ENCODE measurements around the gene HMCN1. TPM values are rescaled to one million over a fixed set of nuclear protein-coding genes. Genes with fewer than 3 reads are reported as not detected.

The HMCN1 gene
- total RNA-seq, 5 donors from 2014 or later (not counting 1 experiment from before 2014, with no cell fraction given), result 0.05 to 0.23 (median 0.16) TPM

DNA sequence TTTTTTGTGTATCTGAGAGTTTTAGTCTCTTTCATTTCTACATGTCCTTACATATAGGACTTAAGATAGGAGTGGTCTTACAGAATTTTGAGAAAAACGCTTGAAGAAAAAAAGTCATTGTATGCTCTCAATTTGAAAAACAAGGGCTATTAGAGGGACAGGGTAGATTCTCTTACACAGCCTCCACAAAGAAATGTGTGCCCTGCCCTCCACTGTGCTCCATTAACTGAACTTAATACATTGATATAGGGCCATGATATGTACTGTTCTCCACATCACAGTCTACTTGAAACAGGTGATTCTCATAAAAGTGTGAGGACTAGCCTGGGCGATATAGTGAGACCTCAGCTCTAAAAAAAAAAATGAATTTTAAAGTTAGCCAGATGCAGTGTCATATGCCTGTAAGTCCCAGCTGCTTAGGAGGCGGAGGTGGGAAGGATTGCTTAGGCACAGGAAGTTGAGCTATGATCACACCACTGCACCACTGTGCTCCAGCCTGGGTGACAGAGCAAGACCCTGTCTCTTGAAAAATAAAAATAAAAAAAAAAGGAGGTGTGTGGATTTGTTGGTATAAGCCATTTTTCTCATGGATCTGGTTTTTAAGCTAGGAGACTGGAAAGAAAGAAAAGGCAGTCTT lies 77.0 kb downstream of the HMCN1 start:
- Mint-ChIP-seq H3K36me3 (no peaks in the 10 kb centered on the region), H3K4me3 (no peak overlapping the region), H3K27me3 (peaks cover 3 to 8% of the 10 kb centered on the region in 2 donors), H3K9me3 (no peaks in the 10 kb centered on the region), H3K27ac (no peak overlapping the region), H3K4me1 (no peaks in the 10 kb centered on the region)
- DNase-seq, result no peak
- no peak overlapping the region for H3K27ac ChIP-seq (ENCODE audit: low read length)
- no peak for ATAC-seq (replicated peaks in 1 of 4)
- WGBS (ENCODE audit: insufficient coverage), result 83% methylated on average over 2 of the region's 3 CpGs
- H3K36me3 ChIP-seq (ENCODE audit: control insufficient read depth in 2 of 2, extremely low read depth in 1 of 2, insufficient read depth in 1 of 2, low read length in 1 of 2), result no peaks in the 10 kb centered on the region
- ChIA-PET CTCF (interaction anchor here (0.6 to 1.0 kb wide), 2 partner anchors 11 to 179 kb away, joined by 3 read pairs; no protein-coding TSS in a partner anchor), POLR2A (interaction anchor here (0.6 kb wide), 2 partner anchors 41 to 973 kb away, joined by 3 to 5 read pairs; no protein-coding TSS in a partner anchor)
- H3K4me1 ChIP-seq (ENCODE audit: control insufficient read depth in 1 of 2, extremely low read depth in 1 of 2, insufficient read depth in 2 of 2, low read length in 2 of 2), result no peaks in the 10 kb centered on the region
- no peak overlapping the region for H3K4me3 ChIP-seq (ENCODE audit: control insufficient read depth in 1 of 2, extremely low read depth in 1 of 2, low read length in 1 of 2)
- no peaks in the 10 kb centered on the region for H3K27me3 ChIP-seq (replicated peaks in 1 of 2; ENCODE audit: control insufficient read depth in 2 of 2, extremely low read depth in 1 of 2, insufficient read depth in 2 of 2, low read length in 1 of 2)
- H3K9me3 ChIP-seq, result no peaks in the 10 kb centered on the region

DNA sequence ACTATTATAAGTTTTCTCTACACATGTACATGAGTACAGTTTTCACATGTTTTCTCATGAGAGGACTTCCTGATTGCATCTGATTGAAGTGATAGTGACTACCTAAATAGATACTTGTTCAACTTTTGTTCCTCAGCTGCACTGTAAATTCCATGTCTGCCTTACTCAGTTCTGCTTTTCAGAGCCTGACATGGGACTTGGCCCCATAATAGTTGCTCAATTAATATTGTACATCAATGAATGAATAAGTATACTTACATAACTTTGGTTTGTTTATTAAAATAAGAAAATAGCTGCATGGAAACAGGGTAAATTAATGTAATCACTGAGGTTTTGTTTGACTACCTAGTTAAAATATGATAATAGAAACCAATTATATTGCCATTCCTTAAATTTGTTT lies 78.7 kb downstream of the HMCN1 start:
- Mint-ChIP-seq H3K27me3 (peaks cover 3 to 12% of the 10 kb centered on the region in 2 donors), H3K4me3 (no peak overlapping the region), H3K36me3 (no peaks in the 10 kb centered on the region), H3K4me1 (no peaks in the 10 kb centered on the region), H3K9me3 (no peaks in the 10 kb centered on the region), H3K27ac (no peak overlapping the region)
- ATAC-seq (replicated peaks in 1 of 4), result no peak
- no peaks in the 10 kb centered on the region for H3K4me1 ChIP-seq (ENCODE audit: control insufficient read depth in 1 of 2, extremely low read depth in 1 of 2, insufficient read depth in 2 of 2, low read length in 2 of 2)
- DNase-seq, result no peak
- CTCF ChIA-PET, result no interaction called here
- H3K27ac ChIP-seq (ENCODE audit: low read length), result no peak overlapping the region
- H3K36me3 ChIP-seq (ENCODE audit: control insufficient read depth in 2 of 2, extremely low read depth in 1 of 2, insufficient read depth in 1 of 2, low read length in 1 of 2), result no peaks in the 10 kb centered on the region
- peaks cover 0 to 2% of the 10 kb centered on the region in 2 experiments for H3K27me3 ChIP-seq (replicated peaks in 1 of 2; ENCODE audit: control insufficient read depth in 2 of 2, extremely low read depth in 1 of 2, insufficient read depth in 2 of 2, low read length in 1 of 2)
- H3K9me3 ChIP-seq, result no peaks in the 10 kb centered on the region
- POLR2A ChIA-PET, result no interaction called here
- H3K4me3 ChIP-seq (ENCODE audit: control insufficient read depth in 1 of 2, extremely low read depth in 1 of 2, low read length in 1 of 2), result no peak overlapping the region

DNA sequence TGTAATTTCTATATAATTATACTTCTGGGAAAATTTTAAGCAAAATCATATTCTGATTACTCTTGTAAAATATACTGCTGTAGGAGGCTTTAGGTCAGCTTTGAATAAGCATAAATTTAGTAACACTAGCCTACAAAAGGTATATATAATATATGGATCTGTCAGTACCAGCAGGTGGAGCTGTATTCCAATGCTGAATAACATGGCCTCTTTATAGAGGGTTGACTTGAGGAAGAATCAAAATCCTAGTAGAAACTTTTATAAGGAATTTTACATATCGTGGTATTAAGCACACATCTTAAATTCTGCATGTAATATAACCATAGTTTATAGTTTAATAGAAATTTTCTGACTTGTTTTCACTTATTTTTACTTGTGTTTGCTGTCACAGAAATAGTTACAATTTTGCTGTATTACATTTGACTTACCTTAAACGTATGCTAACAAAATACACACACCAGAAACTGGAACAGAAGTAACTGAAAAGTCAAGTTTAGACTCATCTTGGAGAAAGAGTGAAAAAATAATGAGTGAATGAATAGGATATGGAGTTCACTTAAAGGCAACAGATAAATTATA lies 79.3 kb downstream of the HMCN1 start:
- Mint-ChIP-seq H3K36me3 (no peaks in the 10 kb centered on the region), H3K27me3 (peaks cover 3 to 12% of the 10 kb centered on the region in 2 donors), H3K4me1 (no peaks in the 10 kb centered on the region), H3K9me3 (no peaks in the 10 kb centered on the region), H3K27ac (no peak overlapping the region), H3K4me3 (no peak overlapping the region)
- Histone ChIP-seq H3K4me3 (ENCODE audit: control insufficient read depth in 1 of 2, extremely low read depth in 1 of 2, low read length in 1 of 2) (no peak overlapping the region), H3K9me3 (no peaks in the 10 kb centered on the region), H3K27ac (ENCODE audit: low read length) (no peak overlapping the region), H3K4me1 (ENCODE audit: control insufficient read depth in 1 of 2, extremely low read depth in 1 of 2, insufficient read depth in 2 of 2, low read length in 2 of 2) (no peaks in the 10 kb centered on the region), H3K27me3 (replicated peaks in 1 of 2; ENCODE audit: control insufficient read depth in 2 of 2, extremely low read depth in 1 of 2, insufficient read depth in 2 of 2, low read length in 1 of 2) (peaks cover 0 to 2% of the 10 kb centered on the region in 2 experiments), H3K36me3 (ENCODE audit: control insufficient read depth in 2 of 2, extremely low read depth in 1 of 2, insufficient read depth in 1 of 2, low read length in 1 of 2) (no peaks in the 10 kb centered on the region)
- ATAC-seq (replicated peaks in 1 of 4), result no peak
- POLR2A ChIA-PET, result no interaction called here
- CTCF ChIA-PET, result no interaction called here
- no CpG with 5 or more reads among the region's 2 CpGs for WGBS (ENCODE audit: insufficient coverage)
- DNase-seq, result peak in 1 of 35 experiments; percentile 32

DNA sequence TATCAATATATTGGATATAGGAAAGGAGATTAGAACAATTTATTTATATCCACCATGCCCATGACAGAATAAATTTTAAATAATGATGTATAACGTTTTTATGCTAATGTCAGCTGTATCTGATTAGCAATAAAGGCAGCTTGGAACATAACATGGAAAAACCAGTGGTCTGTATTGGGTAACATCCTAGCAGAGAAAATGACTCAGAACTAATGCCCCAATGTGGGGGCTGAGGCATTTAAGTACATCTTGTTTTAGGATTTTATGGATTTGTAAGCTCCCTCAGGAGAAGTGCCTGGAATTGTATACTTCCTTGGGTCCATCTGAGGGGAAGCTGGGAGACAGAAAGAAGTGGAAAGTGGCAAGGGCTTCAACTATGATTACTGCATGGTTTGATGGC lies 82.3 kb downstream of the HMCN1 start:
- H3K4me1 Mint-ChIP-seq, result no peaks in the 10 kb centered on the region
- H3K27me3 Mint-ChIP-seq, result peaks cover 5 to 9% of the 10 kb centered on the region in 2 donors
- CTCF ChIA-PET, result interaction anchor here in 1 of 2 donors (0.8 kb wide), 1 partner anchor 46 kb away, joined by 3 read pairs; no protein-coding TSS in a partner anchor
- no peak overlapping the region for H3K27ac Mint-ChIP-seq
- no peaks in the 10 kb centered on the region for H3K9me3 ChIP-seq
- POLR2A ChIA-PET, result no interaction called here
- no peaks in the 10 kb centered on the region for H3K36me3 Mint-ChIP-seq
- H3K27ac ChIP-seq (ENCODE audit: low read length), result no peak overlapping the region
- H3K27me3 ChIP-seq (replicated peaks in 1 of 2; ENCODE audit: control insufficient read depth in 2 of 2, extremely low read depth in 1 of 2, insufficient read depth in 2 of 2, low read length in 1 of 2), result peaks cover 0 to 2% of the 10 kb centered on the region in 2 experiments
- no CpG with 5 or more reads among the region's 1 CpG for WGBS (ENCODE audit: insufficient coverage)
- H3K4me3 ChIP-seq (ENCODE audit: control insufficient read depth in 1 of 2, extremely low read depth in 1 of 2, low read length in 1 of 2), result no peak overlapping the region
- ATAC-seq (replicated peaks in 1 of 4), result no peak
- no peak for DNase-seq
- no peaks in the 10 kb centered on the region for H3K4me1 ChIP-seq (ENCODE audit: control insufficient read depth in 1 of 2, extremely low read depth in 1 of 2, insufficient read depth in 2 of 2, low read length in 2 of 2)
- H3K4me3 Mint-ChIP-seq, result no peak overlapping the region
- no peaks in the 10 kb centered on the region for H3K9me3 Mint-ChIP-seq
- H3K36me3 ChIP-seq (ENCODE audit: control insufficient read depth in 2 of 2, extremely low read depth in 1 of 2, insufficient read depth in 1 of 2, low read length in 1 of 2), result no peaks in the 10 kb centered on the region

DNA sequence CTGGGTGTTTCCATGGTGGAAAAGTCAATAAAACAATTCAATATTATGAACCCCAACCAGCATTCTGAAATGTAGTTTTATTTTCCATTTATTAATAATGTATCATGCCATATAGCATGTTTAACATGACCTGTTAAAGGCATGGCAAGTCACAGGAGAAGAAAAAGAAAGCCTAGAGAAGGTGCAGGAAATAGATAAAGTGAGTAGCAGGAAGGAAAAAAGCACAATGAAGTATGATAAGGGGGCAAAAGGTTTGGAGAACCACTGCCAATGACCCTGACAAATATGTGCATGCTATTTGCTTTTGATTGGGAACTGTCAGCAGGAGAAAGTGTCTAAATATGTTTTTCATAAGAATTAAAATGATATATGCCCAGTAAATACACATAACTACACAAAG lies 85.6 kb downstream of the HMCN1 start:
- no peak overlapping the region for H3K4me3 Mint-ChIP-seq
- POLR2A ChIA-PET, result no interaction called here
- ATAC-seq (replicated peaks in 1 of 4), result no peak

DNA sequence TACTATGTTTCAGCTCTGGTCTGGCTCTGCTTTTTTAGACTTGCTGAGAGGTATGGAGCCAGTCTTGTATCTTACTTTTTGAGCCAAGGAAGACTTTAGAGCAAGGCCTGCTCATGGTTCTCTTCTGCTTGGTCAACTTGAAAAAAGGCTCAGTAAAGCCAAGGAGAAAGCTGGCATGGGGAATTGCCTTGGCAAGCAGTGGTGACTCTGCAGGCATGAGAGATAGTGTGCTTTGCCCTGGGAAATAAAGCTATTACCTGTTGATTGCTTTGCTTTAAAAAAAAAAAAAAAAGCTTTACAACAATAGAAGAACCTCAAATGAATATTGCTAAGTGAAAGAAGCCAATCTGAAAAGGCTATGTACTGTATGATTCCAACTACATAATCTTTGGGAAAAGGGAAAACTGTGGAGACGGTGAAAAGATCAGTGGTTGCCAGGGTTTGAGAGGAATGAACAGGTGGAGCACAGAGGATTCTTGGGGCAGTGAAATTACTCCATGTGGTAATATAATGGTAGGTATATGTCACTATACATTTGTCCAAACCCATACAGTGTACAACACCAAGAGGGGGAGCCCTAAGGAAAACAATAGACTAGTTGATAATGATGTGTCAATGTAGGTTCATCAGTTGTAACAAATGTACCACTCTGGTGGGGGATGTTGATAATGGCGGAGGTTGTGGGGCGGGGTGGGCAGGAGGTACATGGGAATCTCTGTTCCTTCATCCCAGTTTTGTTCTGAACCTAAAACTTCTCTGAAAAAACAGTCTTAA lies 87.6 kb downstream of the HMCN1 start:
- no peak for DNase-seq
- H3K9me3 ChIP-seq, result no peaks in the 10 kb centered on the region
- peaks cover 0 to 2% of the 10 kb centered on the region in 2 experiments for H3K27me3 ChIP-seq (replicated peaks in 1 of 2; ENCODE audit: control insufficient read depth in 2 of 2, extremely low read depth in 1 of 2, insufficient read depth in 2 of 2, low read length in 1 of 2)
- Mint-ChIP-seq H3K9me3 (peaks cover 0 to 4% (median 0%) of the 10 kb centered on the region in 3 donors), H3K27me3 (peaks cover 21 to 22% of the 10 kb centered on the region in 2 donors), H3K27ac (no peak overlapping the region), H3K36me3 (no peaks in the 10 kb centered on the region), H3K4me3 (no peak overlapping the region), H3K4me1 (no peaks in the 10 kb centered on the region)
- no peaks in the 10 kb centered on the region for H3K4me1 ChIP-seq (ENCODE audit: control insufficient read depth in 1 of 2, extremely low read depth in 1 of 2, insufficient read depth in 2 of 2, low read length in 2 of 2)
- H3K4me3 ChIP-seq (ENCODE audit: control insufficient read depth in 1 of 2, extremely low read depth in 1 of 2, low read length in 1 of 2), result no peak overlapping the region
- ChIA-PET CTCF (interaction anchor here in 1 of 2 donors (0.6 kb wide), 1 partner anchor 461 kb away, joined by 3 read pairs; no protein-coding TSS in a partner anchor), POLR2A (interaction anchor here in 1 of 2 donors (0.5 to 0.6 kb wide), 2 partner anchors 263 to 1112 kb away, joined by 4 read pairs; no protein-coding TSS in a partner anchor)
- no peak for ATAC-seq (replicated peaks in 1 of 4)
- H3K36me3 ChIP-seq (ENCODE audit: control insufficient read depth in 2 of 2, extremely low read depth in 1 of 2, insufficient read depth in 1 of 2, low read length in 1 of 2), result no peaks in the 10 kb centered on the region
- no CpG with 5 or more reads among the region's 3 CpGs for WGBS (ENCODE audit: insufficient coverage)
- no peak overlapping the region for H3K27ac ChIP-seq (ENCODE audit: low read length)

More for the DNA sequence above, 85.6 kb downstream of the HMCN1 start:
- no peak overlapping the region for H3K4me3 ChIP-seq (ENCODE audit: control insufficient read depth in 1 of 2, extremely low read depth in 1 of 2, low read length in 1 of 2)
- H3K27ac Mint-ChIP-seq, result no peak overlapping the region
- peaks cover 11 to 17% of the 10 kb centered on the region in 2 donors for H3K27me3 Mint-ChIP-seq
- H3K27ac ChIP-seq (ENCODE audit: low read length), result no peak overlapping the region
- H3K36me3 ChIP-seq (ENCODE audit: control insufficient read depth in 2 of 2, extremely low read depth in 1 of 2, insufficient read depth in 1 of 2, low read length in 1 of 2), result no peaks in the 10 kb centered on the region
- CTCF ChIA-PET, result no interaction called here
- no peaks in the 10 kb centered on the region for H3K36me3 Mint-ChIP-seq
- no peaks in the 10 kb centered on the region for H3K4me1 Mint-ChIP-seq
- DNase-seq, result no peak
- H3K4me1 ChIP-seq (ENCODE audit: control insufficient read depth in 1 of 2, extremely low read depth in 1 of 2, insufficient read depth in 2 of 2, low read length in 2 of 2), result no peaks in the 10 kb centered on the region
- peaks cover 0 to 2% of the 10 kb centered on the region in 2 experiments for H3K27me3 ChIP-seq (replicated peaks in 1 of 2; ENCODE audit: control insufficient read depth in 2 of 2, extremely low read depth in 1 of 2, insufficient read depth in 2 of 2, low read length in 1 of 2)
- H3K9me3 ChIP-seq, result no peaks in the 10 kb centered on the region
- no peaks in the 10 kb centered on the region for H3K9me3 Mint-ChIP-seq

All from T-cell (primary cell).